Mesothelial cell of epicardium (in vitro differentiated cells): Measurements from ENCODE around the gene ARHGAP1. TPM values are rescaled to one million over a fixed set of nuclear protein-coding genes. Genes with fewer than 3 reads are reported as not detected.

Source experiments
- DNase-seq, 2 experiments: peaks; one replicate each; pipeline ENCODE4 v3.0.0; 2021; ENCODE audit warnings: low spot score in 2 of 2; ENCODE audit not compliant: unreplicated experiment in 2 of 2
- H3K27ac Mint-ChIP-seq: 2 replicates; pipeline ENCODE4 v1.8.0; 2021; ENCODE audit warnings: mixed read lengths
- H3K27me3 Mint-ChIP-seq: 2 replicates; pipeline ENCODE4 v1.8.0; 2021; ENCODE audit warnings: low read depth, mixed read lengths
- H3K36me3 Mint-ChIP-seq: 2 replicates; pipeline ENCODE4 v1.8.0; 2021; ENCODE audit warnings: mixed read lengths
- H3K4me1 Mint-ChIP-seq: 2 replicates; pipeline ENCODE4 v1.8.0; 2021; ENCODE audit warnings: mixed read lengths
- H3K4me3 Mint-ChIP-seq: 2 replicates; pipeline ENCODE4 v1.8.0; 2021; ENCODE audit warnings: mild to moderate bottlenecking, moderate library complexity, mixed read lengths
- H3K9me3 Mint-ChIP-seq: 2 replicates; pipeline ENCODE4 v1.8.0; 2021; ENCODE audit warnings: mixed read lengths
- CTCF ChIP-seq: fragments of 200-600 bp; sonication (generic); IDR thresholded peaks from one replicate; pipeline ENCODE4 v1.5.0; 2021; ENCODE audit warnings: antibody characterized with exemption; ENCODE audit not compliant: unreplicated experiment
- total RNA-seq: library from RNA; stranded (reverse); gene quantifications from 3 replicates; pipeline ENCODE4 v1.2.1, GENCODE V29; 2021

Gene ARHGAP1
- total RNA-seq, 1 donor from 2014 or later = 49.4 TPM

DNA sequence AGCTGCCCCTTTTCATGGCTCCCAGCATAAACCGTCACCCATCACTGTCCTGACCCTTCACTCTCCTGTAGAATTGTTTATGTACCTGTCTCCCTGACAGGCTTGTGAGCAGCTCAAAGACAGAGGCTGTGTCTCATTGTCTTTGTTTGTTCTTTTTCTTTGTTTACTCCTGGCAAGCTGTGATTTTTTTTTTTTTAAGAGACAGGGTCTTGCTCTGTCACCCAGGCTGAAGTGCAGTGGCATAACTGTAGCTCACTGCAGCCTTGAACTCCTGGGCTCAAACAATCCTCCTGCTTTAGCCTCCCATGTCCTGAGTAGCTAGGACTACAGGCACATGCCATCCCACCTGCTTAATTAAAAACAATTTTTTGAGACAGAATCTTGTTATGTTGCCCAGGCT, 9.7 kb downstream of the ARHGAP1 start:
- no peak for TF ChIP-seq CTCF
- DNase-seq = no peak
- Mint-ChIP-seq H3K9me3 (no peaks in the 10 kb centered on the region), H3K4me1 (no peaks in the 10 kb centered on the region), H3K27me3 (no peaks in the 10 kb centered on the region), H3K27ac (no peak overlapping the region), H3K4me3 (no peak overlapping the region), H3K36me3 (peaks cover 28% of the 10 kb centered on the region)

DNA sequence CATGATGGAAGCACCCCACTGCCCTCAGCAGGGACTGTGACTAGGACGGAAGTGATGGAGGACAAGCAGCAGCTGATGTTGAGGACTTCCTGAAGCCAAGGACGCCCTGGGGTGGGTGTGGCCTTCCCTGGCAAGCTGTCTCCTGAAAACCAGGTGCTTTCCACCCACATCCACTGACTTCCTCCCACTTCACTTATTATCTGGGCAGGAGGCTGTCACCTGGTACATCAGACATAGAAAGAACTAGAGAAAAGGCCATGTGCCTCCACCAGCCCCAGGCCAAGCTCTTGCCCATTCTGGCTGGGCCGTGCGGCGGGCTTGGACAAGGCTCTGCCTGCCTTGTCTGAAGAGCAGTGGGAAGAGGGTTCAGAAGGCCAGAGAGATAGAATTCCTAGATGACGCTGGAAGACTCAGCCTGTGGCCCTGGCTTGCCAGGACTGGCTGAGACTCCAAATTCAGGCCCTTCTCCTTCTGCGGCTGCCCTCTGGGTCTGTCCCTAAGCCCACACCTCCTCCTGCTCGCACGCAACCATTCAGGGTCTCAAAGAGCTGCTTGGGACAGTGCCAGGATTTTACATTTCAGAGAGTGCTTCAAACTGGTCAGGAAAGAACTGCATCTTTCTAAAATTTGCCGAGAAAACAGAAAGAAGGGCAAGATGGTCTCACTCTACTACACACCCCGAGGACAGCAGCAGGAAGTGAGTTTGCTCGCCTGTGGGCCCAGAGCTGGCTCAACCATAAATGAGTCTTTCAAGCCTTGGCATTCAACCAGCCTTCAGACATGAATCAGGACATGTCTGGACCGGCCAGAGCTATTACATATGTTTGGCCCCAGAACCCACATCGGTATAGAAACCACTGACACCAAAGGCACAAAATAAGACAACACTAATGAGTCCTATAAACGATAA, 13.3 kb downstream of the ARHGAP1 start:
- H3K27ac Mint-ChIP-seq = peak overlapping the region; percentile 30
- no peaks in the 10 kb centered on the region for H3K27me3 Mint-ChIP-seq
- no peak for TF ChIP-seq CTCF
- H3K36me3 Mint-ChIP-seq = peaks cover 24% of the 10 kb centered on the region
- no peaks in the 10 kb centered on the region for H3K9me3 Mint-ChIP-seq
- no peak overlapping the region for H3K4me3 Mint-ChIP-seq
- H3K4me1 Mint-ChIP-seq = no peaks in the 10 kb centered on the region
- no peak for DNase-seq

DNA sequence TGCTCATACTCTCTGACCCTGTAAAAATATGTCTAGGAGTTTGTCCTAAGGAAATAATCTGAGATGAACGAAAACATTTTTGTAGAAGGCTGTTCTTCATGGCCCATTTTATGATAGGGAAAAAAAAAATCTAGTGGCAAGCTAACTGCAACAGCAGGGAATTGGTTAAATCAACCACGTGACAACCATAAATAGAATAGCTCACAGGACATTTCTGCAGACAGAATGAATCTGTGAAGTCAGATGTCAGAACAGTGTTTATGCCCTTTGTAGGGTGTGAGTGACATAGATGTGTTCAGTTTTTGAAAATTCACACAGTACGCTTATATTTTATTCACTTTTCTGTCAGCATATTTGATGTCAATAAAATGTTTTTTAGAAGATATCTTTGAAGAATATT, 16.1 kb downstream of the ARHGAP1 start:
- Mint-ChIP-seq H3K27ac (no peak overlapping the region), H3K4me3 (no peak overlapping the region), H3K9me3 (no peaks in the 10 kb centered on the region), H3K27me3 (no peaks in the 10 kb centered on the region), H3K4me1 (no peaks in the 10 kb centered on the region), H3K36me3 (peaks cover 23% of the 10 kb centered on the region)
- TF ChIP-seq CTCF = no peak
- DNase-seq = no peak

GRCh38 chr11:46682773-46683752, 17.4 kb downstream of the ARHGAP1 start:
- Mint-ChIP-seq H3K4me3 (no peak overlapping the region), H3K4me1 (no peaks in the 10 kb centered on the region), H3K27me3 (no peaks in the 10 kb centered on the region), H3K27ac (no peak overlapping the region), H3K36me3 (peaks cover 19% of the 10 kb centered on the region), H3K9me3 (no peaks in the 10 kb centered on the region)
- no peak for TF ChIP-seq CTCF
- DNase-seq = no peak

DNA sequence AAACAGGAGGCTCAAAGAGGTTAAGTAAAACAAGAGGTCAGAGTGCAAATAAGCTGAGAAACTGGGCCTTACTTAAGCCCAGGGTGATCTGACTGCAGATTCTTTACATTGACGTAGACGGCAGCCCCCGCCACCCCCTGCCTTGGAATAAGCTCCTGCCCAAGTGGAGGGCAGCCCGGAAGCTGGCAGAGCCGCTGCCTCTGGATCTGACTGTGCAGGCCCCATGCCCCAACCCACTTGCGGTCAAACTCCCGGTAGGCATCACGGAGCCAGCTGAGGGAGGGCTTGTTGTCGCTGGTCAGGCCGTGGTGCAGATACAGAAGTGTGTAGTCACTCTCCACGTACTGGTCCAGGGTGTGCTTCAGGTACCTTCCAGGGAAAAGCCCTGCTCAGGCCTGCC, 18.6 kb downstream of the ARHGAP1 start:
- Mint-ChIP-seq H3K27me3 (no peaks in the 10 kb centered on the region), H3K36me3 (peaks cover 10% of the 10 kb centered on the region), H3K4me3 (no peak overlapping the region), H3K4me1 (no peaks in the 10 kb centered on the region), H3K27ac (no peak overlapping the region), H3K9me3 (no peaks in the 10 kb centered on the region)
- TF ChIP-seq CTCF = no peak
- DNase-seq = no peak
